ENCODE data around the gene TUSC7.

DNA sequence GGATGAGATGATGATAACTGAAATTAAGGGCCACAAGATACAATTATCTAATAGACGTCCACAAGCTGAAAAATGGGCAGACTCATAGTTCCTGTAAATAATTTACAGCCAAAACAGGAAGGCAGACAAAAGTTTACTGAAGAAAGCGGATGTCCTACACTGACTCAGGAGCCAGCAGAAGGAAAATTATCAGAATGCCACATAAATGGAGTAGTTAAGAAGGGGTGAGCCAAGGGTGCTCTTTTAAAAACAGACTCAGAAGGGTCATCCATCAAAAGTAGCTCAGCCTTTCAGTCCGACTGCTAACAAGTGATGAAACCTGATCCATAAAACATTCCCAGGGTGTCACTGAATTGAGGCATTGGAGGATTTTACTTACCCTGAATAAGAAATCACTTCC lies 39.8 kb downstream of the TUSC7 start:
- TF ChIP-seq POLR2A (IDR thresholded peaks at IDR 0.05) (no peak), CTCF (IDR thresholded peaks at IDR 0.05) (no peak)

All from thyroid gland (tissue), 4 donors.